ENCODE measurements around the gene RABAC1. TPM values are rescaled to one million over a fixed set of nuclear protein-coding genes. Genes with fewer than 3 reads are reported as not detected.
A peak's percentile ranks its signal among the peaks of the same experiment; 100 is the strongest.

Gene RABAC1
- total and polyA plus RNA-seq, 9 of the 15 experiments (the other 6 are each of a cell fraction or from before 2014, with no cell fraction given), result 2.4 to 28.1 (median 9.3) TPM

DNA sequence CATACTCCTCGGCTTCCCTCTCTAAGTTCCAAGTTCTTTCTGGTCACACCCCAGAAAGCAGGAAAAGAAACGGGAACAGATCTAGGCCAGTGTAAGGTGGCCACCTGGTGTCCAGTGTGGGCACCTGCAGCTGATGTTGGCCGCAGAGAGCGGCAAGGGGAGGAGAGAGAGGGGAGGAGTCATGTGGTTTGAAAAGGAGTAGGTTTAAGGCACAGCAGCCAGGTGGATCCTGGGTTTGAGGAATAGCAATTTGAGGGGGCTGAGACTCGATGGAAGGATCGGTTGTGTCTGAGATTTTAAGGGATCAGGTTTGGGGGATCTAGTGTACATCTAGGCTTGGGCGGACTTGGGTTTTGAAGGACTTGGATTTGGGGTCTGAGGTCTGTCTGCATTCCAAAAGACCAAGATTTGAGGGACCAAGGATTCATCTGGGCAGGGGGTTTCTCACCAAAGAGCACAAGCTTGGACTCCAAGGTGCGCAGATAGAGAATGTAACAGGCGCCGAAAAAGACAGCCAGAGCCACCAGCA, 1.2 kb downstream of the RABAC1 start (continued):
- TF ChIP-seq, protein P1, sequence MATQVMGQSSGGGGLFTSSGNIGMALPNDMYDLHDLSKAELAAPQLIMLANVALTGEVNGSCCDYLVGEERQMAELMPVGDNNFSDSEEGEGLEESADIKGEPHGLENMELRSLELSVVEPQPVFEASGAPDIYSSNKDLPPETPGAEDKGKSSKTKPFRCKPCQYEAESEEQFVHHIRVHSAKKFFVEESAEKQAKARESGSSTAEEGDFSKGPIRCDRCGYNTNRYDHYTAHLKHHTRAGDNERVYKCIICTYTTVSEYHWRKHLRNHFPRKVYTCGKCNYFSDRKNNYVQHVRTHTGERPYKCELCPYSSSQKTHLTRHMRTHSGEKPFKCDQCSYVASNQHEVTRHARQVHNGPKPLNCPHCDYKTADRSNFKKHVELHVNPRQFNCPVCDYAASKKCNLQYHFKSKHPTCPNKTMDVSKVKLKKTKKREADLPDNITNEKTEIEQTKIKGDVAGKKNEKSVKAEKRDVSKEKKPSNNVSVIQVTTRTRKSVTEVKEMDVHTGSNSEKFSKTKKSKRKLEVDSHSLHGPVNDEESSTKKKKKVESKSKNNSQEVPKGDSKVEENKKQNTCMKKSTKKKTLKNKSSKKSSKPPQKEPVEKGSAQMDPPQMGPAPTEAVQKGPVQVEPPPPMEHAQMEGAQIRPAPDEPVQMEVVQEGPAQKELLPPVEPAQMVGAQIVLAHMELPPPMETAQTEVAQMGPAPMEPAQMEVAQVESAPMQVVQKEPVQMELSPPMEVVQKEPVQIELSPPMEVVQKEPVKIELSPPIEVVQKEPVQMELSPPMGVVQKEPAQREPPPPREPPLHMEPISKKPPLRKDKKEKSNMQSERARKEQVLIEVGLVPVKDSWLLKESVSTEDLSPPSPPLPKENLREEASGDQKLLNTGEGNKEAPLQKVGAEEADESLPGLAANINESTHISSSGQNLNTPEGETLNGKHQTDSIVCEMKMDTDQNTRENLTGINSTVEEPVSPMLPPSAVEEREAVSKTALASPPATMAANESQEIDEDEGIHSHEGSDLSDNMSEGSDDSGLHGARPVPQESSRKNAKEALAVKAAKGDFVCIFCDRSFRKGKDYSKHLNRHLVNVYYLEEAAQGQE (IDR thresholded peaks at IDR 0.05; ENCODE audit: borderline replicate concordance), result peak; percentile 77
- TF ChIP-seq, protein P1 (CRISPR knock-in tag; IDR thresholded peaks at IDR 0.05; ENCODE audit: low read depth), result no peak
- TF ChIP-seq, protein P2, sequence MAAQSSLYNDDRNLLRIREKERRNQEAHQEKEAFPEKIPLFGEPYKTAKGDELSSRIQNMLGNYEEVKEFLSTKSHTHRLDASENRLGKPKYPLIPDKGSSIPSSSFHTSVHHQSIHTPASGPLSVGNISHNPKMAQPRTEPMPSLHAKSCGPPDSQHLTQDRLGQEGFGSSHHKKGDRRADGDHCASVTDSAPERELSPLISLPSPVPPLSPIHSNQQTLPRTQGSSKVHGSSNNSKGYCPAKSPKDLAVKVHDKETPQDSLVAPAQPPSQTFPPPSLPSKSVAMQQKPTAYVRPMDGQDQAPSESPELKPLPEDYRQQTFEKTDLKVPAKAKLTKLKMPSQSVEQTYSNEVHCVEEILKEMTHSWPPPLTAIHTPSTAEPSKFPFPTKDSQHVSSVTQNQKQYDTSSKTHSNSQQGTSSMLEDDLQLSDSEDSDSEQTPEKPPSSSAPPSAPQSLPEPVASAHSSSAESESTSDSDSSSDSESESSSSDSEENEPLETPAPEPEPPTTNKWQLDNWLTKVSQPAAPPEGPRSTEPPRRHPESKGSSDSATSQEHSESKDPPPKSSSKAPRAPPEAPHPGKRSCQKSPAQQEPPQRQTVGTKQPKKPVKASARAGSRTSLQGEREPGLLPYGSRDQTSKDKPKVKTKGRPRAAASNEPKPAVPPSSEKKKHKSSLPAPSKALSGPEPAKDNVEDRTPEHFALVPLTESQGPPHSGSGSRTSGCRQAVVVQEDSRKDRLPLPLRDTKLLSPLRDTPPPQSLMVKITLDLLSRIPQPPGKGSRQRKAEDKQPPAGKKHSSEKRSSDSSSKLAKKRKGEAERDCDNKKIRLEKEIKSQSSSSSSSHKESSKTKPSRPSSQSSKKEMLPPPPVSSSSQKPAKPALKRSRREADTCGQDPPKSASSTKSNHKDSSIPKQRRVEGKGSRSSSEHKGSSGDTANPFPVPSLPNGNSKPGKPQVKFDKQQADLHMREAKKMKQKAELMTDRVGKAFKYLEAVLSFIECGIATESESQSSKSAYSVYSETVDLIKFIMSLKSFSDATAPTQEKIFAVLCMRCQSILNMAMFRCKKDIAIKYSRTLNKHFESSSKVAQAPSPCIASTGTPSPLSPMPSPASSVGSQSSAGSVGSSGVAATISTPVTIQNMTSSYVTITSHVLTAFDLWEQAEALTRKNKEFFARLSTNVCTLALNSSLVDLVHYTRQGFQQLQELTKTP (IDR thresholded peaks at IDR 0.05; ENCODE audit: low read depth in 1 of 2, partially characterized antibody in 2 of 2), result no peak
- TF ChIP-seq RFX7 (CRISPR knock-in tag; IDR thresholded peaks at IDR 0.05), result no peak
